Esophagus (tissue), 2 donors: ENCODE measurements around the gene NOSTRIN. TPM values are rescaled to one million over a fixed set of nuclear protein-coding genes. Genes with fewer than 3 reads are reported as not detected.

Experiments
- H3K27ac ChIP-seq, 2 donors: one replicate each; pipeline ENCODE4 v1.5.1; 2013; ENCODE audit warnings: low read depth in 2 of 2, mild to moderate bottlenecking in 2 of 2, inconsistent platforms in 1 of 2, low read length in 1 of 2, moderate library complexity in 1 of 2
- H3K27me3 ChIP-seq, 2 donors: one replicate each; pipeline ENCODE4 v1.6.1; 2013; ENCODE audit warnings: low read length in 2 of 2, control low read depth in 1 of 2, mild to moderate bottlenecking in 1 of 2; ENCODE audit not compliant: insufficient read depth in 2 of 2, control insufficient read depth in 1 of 2
- H3K36me3 ChIP-seq, 2 donors: one replicate each; pipeline ENCODE4 v1.6.1; 2013; ENCODE audit warnings: low read length in 1 of 2; ENCODE audit not compliant: control insufficient read depth in 2 of 2, insufficient read depth in 2 of 2
- H3K4me1 ChIP-seq, 2 donors: one replicate each; pipeline ENCODE4 v1.6.1; 2013; ENCODE audit warnings: low read length in 1 of 2; ENCODE audit not compliant: control insufficient read depth in 2 of 2, insufficient read depth in 2 of 2
- H3K4me3 ChIP-seq, 2 donors: one replicate each; pipeline ENCODE4 v1.5.1; 2013; ENCODE audit warnings: low read length in 2 of 2, mild to moderate bottlenecking in 2 of 2, low read depth in 1 of 2, moderate library complexity in 1 of 2
- H3K9me3 ChIP-seq, 2 donors: one replicate each; pipeline ENCODE4 v1.6.1; 2013; ENCODE audit warnings: mild to moderate bottlenecking in 2 of 2, low read depth in 1 of 2, low read length in 1 of 2, moderate library complexity in 1 of 2; ENCODE audit not compliant: control insufficient read depth in 2 of 2, insufficient read depth in 1 of 2
- WGBS, 2 donors: extraction: QIAGEN DNeasy Blood & Tissue Kit; methylation state at CpG; one replicate each; pipeline ENCODE4 v1.1.7; 2013; 5-methylcytosine and 5-hydroxymethylcytosine counted together
- polyA plus RNA-seq, 2 donors: library from polyadenylated mRNA; stranded (reverse); fragments of 200-250 nt; gene quantifications; one replicate each; pipeline ENCODE4 v1.2.3, GENCODE V29; 2013
- donor health status: healthy with polysubstance abuse.
- donor health status: Bipolar disorder and iron deficiency.

The NOSTRIN gene
- polyA plus RNA-seq, 2 donors = 3.4 to 6.3 TPM

GRCh38 chr2:168831662-168832061 lies 29.2 kb downstream of the NOSTRIN start:
- Histone ChIP-seq H3K36me3 (no peaks in the 10 kb centered on the region), H3K27ac (no peak overlapping the region), H3K9me3 (no peaks in the 10 kb centered on the region), H3K27me3 (no peaks in the 10 kb centered on the region), H3K4me3 (no peak overlapping the region), H3K4me1 (no peaks in the 10 kb centered on the region)

- H3K4me1 ChIP-seq = no peaks in the 10 kb centered on the region
- H3K36me3 ChIP-seq = no peaks in the 10 kb centered on the region
- H3K4me3 ChIP-seq = no peak overlapping the region
- WGBS, 2 donors = 93 to 98% methylated on average over 2 of the region's 2 CpGs
- H3K27ac ChIP-seq = no peak overlapping the region
- H3K9me3 ChIP-seq = no peaks in the 10 kb centered on the region
- H3K27me3 ChIP-seq = no peaks in the 10 kb centered on the region
Measured at GRCh38 chr2:168835969-168836368, 33.5 kb downstream of the NOSTRIN start.

GRCh38 chr2:168841445-168841844 lies 39.0 kb downstream of the NOSTRIN start:
- no peaks in the 10 kb centered on the region for H3K36me3 ChIP-seq
- H3K4me1 ChIP-seq = no peaks in the 10 kb centered on the region
- 45 to 53% methylated on average over 2 of the region's 2 CpGs for WGBS, 2 donors
- H3K4me3 ChIP-seq = no peak overlapping the region
- no peaks in the 10 kb centered on the region for H3K27me3 ChIP-seq
- no peaks in the 10 kb centered on the region for H3K9me3 ChIP-seq
- H3K27ac ChIP-seq = no peak overlapping the region

- H3K9me3 ChIP-seq = no peaks in the 10 kb centered on the region
- no peak overlapping the region for H3K4me3 ChIP-seq
- 90 to 94% methylated on average over 3 of the region's 3 CpGs for WGBS, 2 donors
- no peaks in the 10 kb centered on the region for H3K4me1 ChIP-seq
- no peak overlapping the region for H3K27ac ChIP-seq
- H3K36me3 ChIP-seq = no peaks in the 10 kb centered on the region
- H3K27me3 ChIP-seq = no peaks in the 10 kb centered on the region
Measured at GRCh38 chr2:168843253-168843652, 40.8 kb downstream of the NOSTRIN start.

GRCh38 chr2:168848225-168848624 lies 45.8 kb downstream of the NOSTRIN start:
- 76 to 79% methylated on average over 3 of the region's 3 CpGs for WGBS, 2 donors

GRCh38 chr2:168849610-168850009 lies 47.2 kb downstream of the NOSTRIN start:
- WGBS, 2 donors = 59 to 66% methylated on average over 2 of the region's 2 CpGs
- Histone ChIP-seq H3K4me1 (no peaks in the 10 kb centered on the region), H3K36me3 (no peaks in the 10 kb centered on the region), H3K27ac (no peak overlapping the region), H3K27me3 (no peaks in the 10 kb centered on the region), H3K9me3 (no peaks in the 10 kb centered on the region), H3K4me3 (no peak overlapping the region)

More at GRCh38 chr2:168848225-168848624, 45.8 kb downstream of the NOSTRIN start:
- H3K27ac ChIP-seq = no peak overlapping the region
- H3K27me3 ChIP-seq = no peaks in the 10 kb centered on the region
- H3K9me3 ChIP-seq = no peaks in the 10 kb centered on the region
- H3K4me3 ChIP-seq = no peak overlapping the region
- H3K4me1 ChIP-seq = no peaks in the 10 kb centered on the region
- no peaks in the 10 kb centered on the region for H3K36me3 ChIP-seq

GRCh38 chr2:168850846-168851245 lies 48.4 kb downstream of the NOSTRIN start:
- no peaks in the 10 kb centered on the region for H3K27me3 ChIP-seq
- no peaks in the 10 kb centered on the region for H3K9me3 ChIP-seq
- H3K4me3 ChIP-seq = no peak overlapping the region
- no peak overlapping the region for H3K27ac ChIP-seq
- no peaks in the 10 kb centered on the region for H3K4me1 ChIP-seq
- no peaks in the 10 kb centered on the region for H3K36me3 ChIP-seq

- WGBS, 2 donors = 78 to 81% methylated on average over 5 of the region's 5 CpGs
- no peaks in the 10 kb centered on the region for H3K4me1 ChIP-seq
- no peak overlapping the region for H3K27ac ChIP-seq
- H3K36me3 ChIP-seq = no peaks in the 10 kb centered on the region
- H3K9me3 ChIP-seq = no peaks in the 10 kb centered on the region
- H3K4me3 ChIP-seq = no peak overlapping the region
- no peaks in the 10 kb centered on the region for H3K27me3 ChIP-seq
Measured at GRCh38 chr2:168851674-168852320, 49.4 kb downstream of the NOSTRIN start.

- Histone ChIP-seq H3K4me3 (no peak overlapping the region), H3K27me3 (no peaks in the 10 kb centered on the region), H3K4me1 (no peaks in the 10 kb centered on the region), H3K27ac (no peak overlapping the region), H3K36me3 (no peaks in the 10 kb centered on the region), H3K9me3 (no peaks in the 10 kb centered on the region)
- 32 to 56% methylated on average over 3 of the region's 3 CpGs for WGBS, 2 donors
Measured at GRCh38 chr2:168852481-168852880, 50.0 kb downstream of the NOSTRIN start.

- WGBS, 2 donors = 100% methylated on average over 1 of the region's 1 CpG
- Histone ChIP-seq H3K4me1 (no peaks in the 10 kb centered on the region), H3K27ac (no peak overlapping the region), H3K27me3 (no peaks in the 10 kb centered on the region), H3K36me3 (no peaks in the 10 kb centered on the region), H3K9me3 (no peaks in the 10 kb centered on the region), H3K4me3 (no peak overlapping the region)
Measured at GRCh38 chr2:168853471-168853870, 51.0 kb downstream of the NOSTRIN start.
